AG20443 (cell line): Measurements from ENCODE around the gene MIDN.

Experiments used
- DNase-seq: peaks from one replicate; pipeline ENCODE4 v3.0.0; 2012; ENCODE audit warnings: low spot score, mixed read lengths

The MIDN gene

GRCh38 chr19:1233115-1233667, 15.2 kb upstream of the MIDN start:
- DNase-seq, result no peak

GRCh38 chr19:1234051-1234954, 14.1 kb upstream of the MIDN start:
- no peak for DNase-seq

DNA sequence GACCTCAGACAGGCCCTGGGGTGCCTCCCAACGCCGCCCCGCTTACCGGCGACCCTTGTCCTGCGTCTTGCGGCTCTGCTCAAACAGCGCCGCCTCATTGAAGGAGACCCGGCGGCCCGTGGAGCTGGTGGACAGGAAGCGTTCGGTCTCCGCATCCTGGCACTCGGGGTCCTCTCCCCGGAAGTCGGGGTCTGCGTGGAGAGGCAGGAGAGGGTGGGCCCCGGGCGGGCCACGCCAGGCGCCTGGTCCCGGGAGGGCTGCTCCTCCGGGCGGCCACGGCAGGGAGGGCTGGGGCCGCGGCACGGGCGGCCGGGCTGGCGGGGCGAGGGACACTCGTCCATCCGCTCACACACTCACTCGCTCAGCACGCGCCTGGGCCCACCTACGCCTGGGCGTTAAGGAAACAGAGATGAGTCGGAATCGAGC, 13.4 kb upstream of the MIDN start:
- no peak for DNase-seq

DNA sequence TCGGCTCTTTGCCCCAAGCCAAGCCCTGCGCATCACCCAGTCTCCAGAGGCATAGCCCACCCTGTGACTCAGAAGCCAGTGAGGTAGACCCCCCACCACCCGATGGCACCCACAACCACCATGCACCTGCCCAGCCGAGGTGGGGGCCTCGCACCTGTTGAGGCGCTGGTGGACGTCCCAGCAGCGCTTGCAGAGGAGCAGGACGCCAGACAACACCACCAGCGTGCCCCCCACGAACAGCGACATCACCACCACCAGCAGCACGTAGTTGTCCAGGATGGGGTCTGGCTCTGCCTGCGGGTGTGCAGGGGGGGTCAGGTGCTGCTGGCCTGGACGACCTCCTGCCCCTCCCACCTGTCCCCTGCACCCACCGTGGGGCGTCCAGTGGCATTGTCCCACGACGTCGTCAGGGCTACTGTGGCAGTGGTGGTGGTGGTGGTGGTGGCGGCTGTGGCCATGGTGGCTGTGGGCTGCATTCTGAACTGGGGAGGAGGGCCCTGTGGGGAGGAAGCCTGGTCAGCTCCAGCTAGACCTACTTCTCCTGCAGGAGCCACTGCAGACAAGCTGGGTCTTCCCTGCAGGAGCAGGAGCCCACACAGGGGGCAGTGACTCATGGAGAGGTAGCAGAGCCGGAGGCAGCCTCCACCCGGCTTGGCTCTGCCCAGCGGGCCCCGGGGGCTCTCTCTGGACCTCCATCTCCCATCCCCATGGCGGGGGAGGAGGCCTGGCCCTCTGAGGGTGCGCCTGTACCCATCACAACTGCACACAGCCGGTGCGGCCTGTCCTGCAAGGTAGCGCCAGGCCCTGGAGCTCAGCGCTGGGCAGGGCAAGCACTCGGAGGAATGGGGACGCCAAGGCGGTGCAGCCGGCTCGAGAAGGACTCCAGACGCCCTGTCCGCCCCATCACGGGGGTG, 12.5 kb upstream of the MIDN start:
- no peak for DNase-seq

- no peak for DNase-seq
Measured at GRCh38 chr19:1236576-1236975, 11.8 kb upstream of the MIDN start.

GRCh38 chr19:1237027-1237659, 11.2 kb upstream of the MIDN start:
- DNase-seq, result peak; percentile 63

DNA sequence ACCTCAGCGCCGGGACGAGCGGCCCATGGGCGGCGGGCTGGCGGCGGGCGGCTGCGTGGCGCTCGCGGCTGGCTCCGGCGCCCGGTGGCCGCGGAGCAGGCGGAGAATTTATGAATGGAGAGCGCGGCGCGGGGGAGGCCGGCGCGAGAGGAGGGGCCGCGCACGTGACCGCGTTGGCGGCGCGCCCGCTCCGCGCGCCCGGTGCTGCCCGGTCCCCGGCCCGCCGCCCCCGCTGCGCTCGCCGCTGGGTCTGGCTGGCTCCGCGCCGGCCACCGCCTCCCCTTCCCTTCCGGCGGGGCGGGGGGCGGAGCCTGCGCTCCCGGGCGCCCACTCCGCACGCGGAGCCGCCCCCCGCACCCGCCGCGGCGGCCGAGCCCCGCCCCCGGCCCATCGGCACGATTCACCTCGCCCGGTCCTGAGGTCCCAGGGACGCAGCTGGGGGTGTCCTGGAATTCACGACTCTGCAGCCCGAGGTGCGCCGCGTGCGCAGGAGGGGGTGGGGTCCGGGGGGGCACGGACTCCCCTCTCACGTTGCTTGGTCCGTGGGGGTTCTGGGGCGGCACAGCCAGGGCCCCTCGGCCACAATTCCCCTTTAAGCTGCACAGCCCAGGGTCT, 10.5 kb upstream of the MIDN start, which contains the start of gene CBARP:
CBARP (minus strand) TSS at position 252 of the 615 bp plus-strand sequence. CDS start 1,905 bp downstream, outside the sequence.
- DNase-seq, result peak; percentile 62

DNA sequence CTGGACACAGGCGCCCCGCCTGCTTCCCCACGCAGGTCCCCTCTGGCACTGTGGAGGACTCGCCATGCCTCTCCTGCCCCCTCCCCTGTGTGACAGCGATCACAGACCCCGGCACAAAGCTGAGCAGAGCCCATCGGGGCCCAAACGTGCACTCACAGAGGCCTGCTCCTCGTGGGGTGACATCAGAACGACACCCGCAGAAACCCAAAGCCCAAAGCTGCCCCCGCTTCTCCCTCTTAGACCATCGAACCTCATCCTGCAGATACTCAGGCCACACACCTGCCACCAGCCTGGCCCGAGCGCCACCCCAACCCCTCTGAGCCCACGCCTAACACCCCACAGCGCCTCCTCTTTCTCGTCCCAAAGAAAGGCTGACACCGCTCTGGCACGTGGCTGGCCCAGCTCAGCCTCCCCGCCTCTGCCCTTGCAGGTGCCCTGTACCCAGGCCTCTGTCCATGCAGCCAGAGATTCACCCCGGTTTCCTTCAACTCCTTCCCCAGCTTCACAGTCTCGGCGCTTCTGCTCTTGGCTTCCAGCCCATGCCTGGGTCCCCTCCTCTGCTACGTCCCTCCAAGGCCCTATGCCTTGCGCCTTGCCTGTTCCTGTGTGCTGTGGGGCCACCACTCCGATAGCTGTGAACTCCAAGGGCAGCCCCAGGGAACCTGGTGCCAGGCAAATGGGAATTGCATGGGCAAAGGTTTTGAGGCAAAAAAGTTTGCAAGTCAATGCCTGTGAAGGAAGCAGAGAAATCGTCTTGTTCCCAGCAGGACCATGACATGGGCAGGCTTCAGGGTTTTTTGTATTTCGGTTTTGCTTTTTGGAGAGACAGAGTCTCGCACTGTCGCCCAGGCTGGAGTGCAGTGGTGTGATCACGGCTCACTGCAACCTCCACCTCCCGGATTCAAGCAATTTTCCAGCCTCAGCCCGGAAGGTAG, 9.7 kb upstream of the MIDN start:
- DNase-seq, result no peak

GRCh38 chr19:1239420-1239795, 9.0 kb upstream of the MIDN start:
- DNase-seq, result no peak

GRCh38 chr19:1239796-1240737, 8.3 kb upstream of the MIDN start:
- DNase-seq, result peak; percentile 100

DNA sequence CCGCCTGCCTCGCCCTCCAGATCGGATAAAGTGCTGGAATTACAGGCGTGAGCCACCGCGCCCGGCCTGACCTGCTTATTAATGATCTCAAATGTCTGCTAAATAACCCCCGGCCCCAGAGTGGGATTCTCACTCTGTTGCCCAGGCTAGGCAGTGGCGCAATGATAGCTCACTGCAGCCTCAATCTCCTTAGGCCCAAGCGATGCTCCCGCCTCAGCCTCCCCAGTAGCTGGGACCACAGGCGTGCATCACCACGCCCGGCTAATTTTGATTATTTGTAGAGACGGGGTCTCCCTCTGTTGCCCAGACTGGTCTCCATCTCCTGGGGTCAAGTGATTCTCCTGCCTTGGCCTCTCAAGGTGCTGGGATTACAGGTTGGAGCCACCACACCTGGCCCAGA, 7.5 kb upstream of the MIDN start:
- no peak for DNase-seq

DNA sequence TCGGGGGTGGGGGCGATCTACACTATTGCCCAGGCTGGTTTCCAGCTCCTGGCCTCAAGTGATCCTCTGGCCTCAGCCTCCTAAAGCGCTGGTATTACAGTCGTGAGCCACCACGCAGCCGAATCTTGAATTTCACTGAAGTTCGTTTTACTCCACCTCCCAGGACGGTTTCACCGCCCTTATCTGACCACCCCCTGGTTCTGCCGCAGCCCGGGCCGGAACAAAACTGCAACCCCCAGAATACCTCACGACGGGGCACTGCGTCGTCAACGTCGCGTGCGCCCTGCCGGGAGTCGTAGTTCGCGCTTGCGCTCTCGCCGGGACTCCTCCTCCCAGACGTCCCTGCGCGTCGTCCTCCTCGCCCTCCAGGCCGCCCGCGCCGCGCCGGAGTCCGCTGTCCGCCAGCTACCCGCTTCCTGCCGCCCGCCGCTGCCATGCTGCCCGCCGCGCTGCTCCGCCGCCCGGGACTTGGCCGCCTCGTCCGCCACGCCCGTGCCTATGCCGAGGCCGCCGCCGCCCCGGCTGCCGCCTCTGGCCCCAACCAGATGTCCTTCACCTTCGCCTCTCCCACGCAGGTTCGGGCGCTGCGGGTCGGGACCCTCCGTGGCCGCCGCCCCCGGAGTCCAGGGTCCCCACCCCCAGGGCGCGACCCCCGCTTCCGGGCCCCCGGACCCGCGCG, 6.8 kb upstream of the MIDN start, which contains the start of gene ATP5F1D:
ATP5F1D (plus strand) TSS at position 335 of the 679 bp plus-strand sequence; CDS start at position 435, 100 bp downstream.
- DNase-seq, result peak; percentile 97

GRCh38 chr19:1243768-1244692, 4.4 kb upstream of the MIDN start:
- DNase-seq, result peak; percentile 84

GRCh38 chr19:1244693-1245451, 3.5 kb upstream of the MIDN start:
- peak; percentile 40 for DNase-seq

DNA sequence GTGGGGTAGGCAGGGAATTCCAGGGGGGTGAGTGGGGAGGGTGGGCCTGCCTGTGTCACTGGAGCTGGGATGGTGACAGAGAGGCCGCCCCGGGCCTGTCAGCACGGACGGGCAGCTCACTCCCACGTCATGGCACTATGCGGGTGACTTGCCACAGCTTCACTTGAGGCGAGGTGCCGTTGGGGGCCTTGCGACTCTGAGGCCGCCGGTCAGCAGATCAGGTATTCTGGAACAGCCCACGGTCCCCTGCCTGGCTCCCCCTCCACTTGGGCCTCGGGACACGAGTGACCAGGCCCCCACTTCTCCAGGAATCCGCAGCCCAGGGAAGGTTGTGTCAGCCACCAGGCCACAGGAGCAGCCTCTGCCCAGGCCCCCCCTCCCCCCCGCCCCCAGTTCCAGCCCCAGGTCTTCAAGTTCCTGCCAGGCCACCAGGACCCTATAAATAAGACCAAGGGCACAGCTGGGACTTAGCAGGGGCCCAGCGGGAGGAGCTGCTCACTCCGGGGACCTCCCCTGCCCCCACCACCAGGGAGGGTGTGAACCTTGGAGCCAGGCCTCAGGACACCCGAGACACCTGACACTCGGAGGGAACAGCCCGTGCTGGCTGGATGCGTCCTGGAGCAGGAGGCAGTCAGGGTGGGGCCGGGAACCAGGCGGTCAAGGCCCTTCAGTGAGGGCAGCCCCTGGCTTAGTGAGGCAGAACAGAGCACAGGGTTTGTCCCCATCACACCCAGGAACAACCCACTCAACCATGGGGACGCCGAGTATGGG, 2.7 kb upstream of the MIDN start:
- no peak for DNase-seq
